Endothelial cell of hepatic sinusoid (primary cell): Measurements from ENCODE around the gene PCDH11X.
"Not testable (repeated sequence)": the region's sequence is repeated elsewhere in the genome, so short reads cannot be mapped to it uniquely, and the experiment has no call there.

Source experiments
- in situ Hi-C: cut with HindIII; loops from 2 replicates; pipeline ENCODE4 v1.10.0; 2017; ENCODE audit warnings: low sequenced_read_pairs

The PCDH11X gene

GRCh38 chrX:91779135-91779534, at the start of gene PCDH11X:
Gene PCDH11X (plus strand): TSS chrX:91779375. CDS start chrX:91835505, 56,130 bp downstream.
- in situ Hi-C loops = not testable (repeated sequence)

DNA sequence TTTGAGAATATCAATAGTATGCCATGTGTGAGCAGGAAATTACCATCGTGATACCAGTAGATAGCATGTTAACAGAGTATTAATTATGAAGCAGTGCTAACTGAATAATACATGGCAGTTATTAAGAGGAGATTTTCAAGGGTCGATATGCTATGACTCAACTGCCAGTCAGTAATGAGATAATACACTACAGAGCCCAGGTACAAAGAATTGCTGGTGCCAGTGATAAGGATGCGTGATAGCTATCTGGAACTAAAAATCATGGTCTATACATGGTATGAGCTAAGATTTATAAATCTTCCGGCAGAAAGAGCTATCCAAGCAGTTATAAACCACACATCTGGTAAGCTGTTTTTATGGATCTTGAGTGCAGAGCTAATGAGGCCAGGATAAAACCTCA, 31.7 kb upstream of the PCDH11X start:
- in situ Hi-C loops = not testable (repeated sequence)

GRCh38 chrX:91753022-91753421, 26.2 kb upstream of the PCDH11X start:
- in situ Hi-C loops = not testable (repeated sequence)

- in situ Hi-C loops = not testable (repeated sequence)
Observed at GRCh38 chrX:91770619-91771488, 8.3 kb upstream of the PCDH11X start.

GRCh38 chrX:91773943-91774342, 5.2 kb upstream of the PCDH11X start:
- in situ Hi-C loops = not testable (repeated sequence)

DNA sequence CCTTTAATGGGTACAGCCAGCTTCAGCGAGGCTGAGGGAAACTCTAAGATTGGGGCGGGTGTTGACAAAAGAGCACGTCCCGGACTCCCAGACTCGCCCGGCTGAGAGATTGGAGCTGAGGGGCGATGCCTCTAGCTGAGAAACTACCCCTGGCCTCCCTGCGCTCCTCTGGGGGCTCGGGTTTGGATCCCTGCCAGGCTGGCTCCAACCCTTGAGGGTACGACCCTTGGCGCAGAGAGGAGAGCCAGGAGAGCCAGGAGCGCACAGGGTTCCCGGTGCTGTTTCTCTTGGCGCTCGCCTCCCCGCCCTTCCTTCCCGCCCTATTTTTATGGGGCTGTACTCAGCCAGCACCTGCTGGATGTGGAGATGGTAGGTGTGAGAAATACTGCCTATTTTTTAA, 833 bp downstream of the PCDH11X start:
- in situ Hi-C loops = not testable (repeated sequence)

DNA sequence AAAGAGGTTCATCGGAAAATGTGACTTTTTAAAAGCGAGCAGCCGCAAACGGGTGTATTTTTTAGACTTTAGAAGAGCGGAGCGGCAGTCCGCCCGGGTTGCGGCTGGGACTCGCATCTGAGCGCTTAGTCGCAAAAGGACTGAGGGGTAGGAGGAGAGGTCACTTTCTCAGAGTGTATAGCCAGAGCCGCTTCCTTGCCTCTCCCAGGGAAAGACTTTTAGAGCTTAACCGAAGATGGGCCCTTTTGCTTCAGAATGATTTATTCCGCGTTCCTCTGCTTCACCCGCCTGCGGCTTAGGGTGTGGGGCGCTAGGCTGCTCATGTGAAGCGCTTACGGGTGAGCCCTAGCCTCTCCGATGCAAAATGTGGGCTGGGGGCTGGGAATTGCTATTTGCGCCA, 1.5 kb downstream of the PCDH11X start:
- in situ Hi-C loops = not testable (repeated sequence)

GRCh38 chrX:91781553-91782298, 2.6 kb downstream of the PCDH11X start:
- in situ Hi-C loops = not testable (repeated sequence)

DNA sequence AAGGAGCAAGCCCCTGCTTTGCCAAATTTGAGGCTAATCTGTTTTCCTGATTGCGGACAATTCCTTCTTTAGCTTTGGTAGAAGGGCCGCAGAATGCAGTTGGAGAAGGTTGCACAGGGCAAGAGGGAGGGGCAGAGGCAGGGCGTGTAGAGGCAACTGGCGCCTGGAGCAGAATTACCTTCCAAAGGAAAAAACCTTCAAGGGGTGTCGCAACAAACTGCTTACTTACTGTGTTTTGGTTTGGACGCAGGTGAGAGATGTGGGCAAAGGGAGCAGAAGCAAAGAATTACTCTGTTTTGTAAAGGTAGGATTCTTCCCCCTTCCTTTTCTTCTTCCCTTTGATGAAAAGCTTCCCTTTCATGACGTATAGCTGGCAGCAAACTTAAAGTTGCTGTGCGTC, 3.6 kb downstream of the PCDH11X start:
- in situ Hi-C loops = not testable (repeated sequence)

- in situ Hi-C loops = not testable (repeated sequence)
Observed at GRCh38 chrX:91817537-91817936, 38.4 kb downstream of the PCDH11X start.

DNA sequence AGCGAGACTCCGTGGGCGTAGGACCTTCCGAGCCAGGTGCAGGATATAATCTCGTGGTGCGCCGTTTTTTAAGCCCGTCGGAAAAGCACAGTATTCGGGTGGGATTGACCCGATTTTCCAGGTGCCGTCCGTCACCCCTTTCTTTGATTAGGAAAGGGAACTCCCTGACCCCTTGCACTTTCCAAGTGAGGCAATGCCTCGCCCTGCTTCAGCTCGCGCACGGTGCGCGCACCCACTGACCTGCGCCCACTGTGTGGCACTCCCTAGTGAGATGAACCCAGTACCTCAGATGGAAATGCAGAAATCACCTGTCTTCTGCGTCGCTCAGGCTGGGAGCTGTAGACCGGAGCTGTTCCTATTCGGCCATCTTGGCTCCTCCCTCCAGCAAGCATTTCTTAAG, 46.1 kb downstream of the PCDH11X start:
- in situ Hi-C loops = not testable (repeated sequence)
